AG04450 (cell line): ENCODE measurements around the gene UBE4B. TPM values are rescaled to one million over a fixed set of nuclear protein-coding genes. Genes with fewer than 3 reads are reported as not detected.

ENCODE experiments used
- CTCF ChIA-PET: fragments of 300-600, 350-600 bp; formaldehyde crosslinking; extraction: SDS; loops from one replicate; lab custom pipeline; 2022; ENCODE audit warnings: antibody characterized with exemption, inconsistent platforms; lab: Charles Lee
- POLR2A ChIA-PET: fragments of 350-600 bp; formaldehyde crosslinking; extraction: SDS; loops from one replicate; lab custom pipeline; 2021; ENCODE audit warnings: antibody characterized with exemption, inconsistent platforms; lab: Yijun Ruan, JAX
- DNase-seq: peaks from one replicate; pipeline ENCODE4 v3.0.0-alpha.2; 2011; ENCODE audit warnings: low read depth, low spot score
- H3K27ac ChIP-seq: one replicate; pipeline ENCODE4 v1.5.1; 2012; ENCODE audit warnings: low read depth, low read length, control low read depth
- H3K27me3 ChIP-seq: one replicate; pipeline ENCODE4 v1.6.0; 2012; ENCODE audit warnings: low read length; ENCODE audit not compliant: control insufficient read depth, insufficient read depth
- H3K4me3 ChIP-seq: 2 replicates; pipeline ENCODE4 v1.5.1; 2011; ENCODE audit warnings: mild to moderate bottlenecking, low read depth, low read length, control low read depth
- H3K9me3 ChIP-seq: 2 replicates; pipeline ENCODE4 v1.5.1; 2012; ENCODE audit warnings: low read length; ENCODE audit not compliant: control insufficient read depth, insufficient read depth
- CTCF ChIP-seq: IDR thresholded peaks from 2 replicates; pipeline ENCODE4 v1.5.1; 2011; ENCODE audit warnings: low read depth, low read length, control low read depth, inconsistent platforms
- polyA minus RNA-seq: library from RNA; depleted of rRNA, polyadenylated mRNA; stranded (reverse); fragments of >200 nt; gene quantifications from 2 replicates; pipeline ENCODE4 v1.2.3, GENCODE V29; 2011; rRNA and poly(A)+ RNA removed
- polyA plus RNA-seq: library from polyadenylated mRNA; depleted of rRNA; stranded (reverse); fragments of >200 nt; gene quantifications from 2 replicates; pipeline ENCODE4 v1.2.3, GENCODE V29; 2011; rRNA removed

UBE4B gene
- polyA plus RNA-seq: 28.1 and 31.1 TPM in 2 replicates
- polyA minus RNA-seq: 42.3 and 47.0 TPM in 2 replicates

- Histone ChIP-seq H3K9me3 (no peaks in the 10 kb centered on the region; the same call in 1 of the 2 replicates), H3K27ac (peak within 1 kb of the TSS; percentile 91), H3K27me3 (no peaks in the 10 kb centered on the region), H3K4me3 (peak within 1 kb of the TSS; percentile 93)
- POLR2A ChIA-PET: interaction anchor here (0.6 to 2.0 kb wide), 4 partner anchors 13 to 177 kb away, joined by 4 to 6 read pairs (median 6); partner anchors contain the start of gene KIF1B
- peak; percentile 68 for TF ChIP-seq CTCF
- CTCF ChIA-PET: interaction anchor here (0.6 kb wide), 1 partner anchor 95 kb away, joined by 8 read pairs; no protein-coding TSS in a partner anchor
- peak; percentile 94 for DNase-seq
Measured at GRCh38 chr1:10032590-10033358, at the start of gene UBE4B. TSS of gene UBE4B (plus strand) at chr1:10032958. CDS start at chr1:10033671, 713 bp downstream.

GRCh38 chr1:9984253-9984652, 48.5 kb upstream of the UBE4B start:
- CTCF ChIA-PET: interaction anchor here (0.7 kb wide), 1 partner anchor 33 kb away, joined by 3 read pairs; no protein-coding TSS in a partner anchor
- TF ChIP-seq CTCF: no peak
- Histone ChIP-seq H3K27ac (no peak overlapping the region), H3K27me3 (no peaks in the 10 kb centered on the region), H3K9me3 (no peaks in the 10 kb centered on the region), H3K4me3 (no peak overlapping the region)
- POLR2A ChIA-PET: no interaction called here
- DNase-seq: no peak

- TF ChIP-seq CTCF: no peak
- peak; percentile 15 for DNase-seq
- CTCF ChIA-PET: no interaction called here
- Histone ChIP-seq H3K9me3 (no peaks in the 10 kb centered on the region), H3K4me3 (no peak overlapping the region), H3K27me3 (no peaks in the 10 kb centered on the region), H3K27ac (peak overlapping the region; percentile 47)
- POLR2A ChIA-PET: no interaction called here
Measured at GRCh38 chr1:9985001-9985400, 47.8 kb upstream of the UBE4B start.

GRCh38 chr1:9989773-9990172, 43.0 kb upstream of the UBE4B start:
- ChIA-PET CTCF (interaction anchor here (1.5 kb wide), 1 partner anchor 39 kb away, joined by 9 read pairs; no protein-coding TSS in a partner anchor), POLR2A (no interaction called here)
- H3K4me3 ChIP-seq: no peak overlapping the region
- no peaks in the 10 kb centered on the region for H3K9me3 ChIP-seq
- no peak for DNase-seq
- TF ChIP-seq CTCF: no peak
- peaks cover 3% of the 10 kb centered on the region for H3K27me3 ChIP-seq
- H3K27ac ChIP-seq: no peak overlapping the region

- no peak overlapping the region for H3K4me3 ChIP-seq
- peaks cover 3% of the 10 kb centered on the region for H3K27me3 ChIP-seq
- CTCF ChIA-PET: interaction anchor here (0.8 kb wide), 1 partner anchor 41 kb away, joined by 3 read pairs; no protein-coding TSS in a partner anchor
- POLR2A ChIA-PET: no interaction called here
- H3K27ac ChIP-seq: no peak overlapping the region
- DNase-seq: no peak
- TF ChIP-seq CTCF: no peak
- H3K9me3 ChIP-seq: no peaks in the 10 kb centered on the region; the same call in 1 of the 2 replicates
Measured at GRCh38 chr1:9990944-9991343, 41.8 kb upstream of the UBE4B start.
